ENCODE measurements around the gene MYO9B.

The MYO9B gene

GRCh38 chr19:17109962-17110598 is 34.5 kb downstream of the MYO9B start:
- TF ChIP-seq GATA3 (IDR thresholded peaks at IDR 0.05; ENCODE audit: low read depth, low read length), result no peak
- no peak for TF ChIP-seq GATA2 (IDR thresholded peaks at IDR 0.05; ENCODE audit: low read depth, low read length)

GRCh38 chr19:17110599-17110966 is 35.0 kb downstream of the MYO9B start:
- no peak for TF ChIP-seq GATA2 (IDR thresholded peaks at IDR 0.05; ENCODE audit: low read depth, low read length)
- no peak for TF ChIP-seq GATA3 (IDR thresholded peaks at IDR 0.05; ENCODE audit: low read depth, low read length)

GRCh38 chr19:17111766-17112165 is 36.2 kb downstream of the MYO9B start:
- no peak for TF ChIP-seq GATA3 (IDR thresholded peaks at IDR 0.05; ENCODE audit: low read depth, low read length)
- TF ChIP-seq GATA2 (IDR thresholded peaks at IDR 0.05; ENCODE audit: low read depth, low read length), result no peak

GRCh38 chr19:17112271-17112670 is 36.7 kb downstream of the MYO9B start:
- TF ChIP-seq GATA2 (IDR thresholded peaks at IDR 0.05; ENCODE audit: low read depth, low read length) (no peak), GATA3 (IDR thresholded peaks at IDR 0.05; ENCODE audit: low read depth, low read length) (no peak)

DNA sequence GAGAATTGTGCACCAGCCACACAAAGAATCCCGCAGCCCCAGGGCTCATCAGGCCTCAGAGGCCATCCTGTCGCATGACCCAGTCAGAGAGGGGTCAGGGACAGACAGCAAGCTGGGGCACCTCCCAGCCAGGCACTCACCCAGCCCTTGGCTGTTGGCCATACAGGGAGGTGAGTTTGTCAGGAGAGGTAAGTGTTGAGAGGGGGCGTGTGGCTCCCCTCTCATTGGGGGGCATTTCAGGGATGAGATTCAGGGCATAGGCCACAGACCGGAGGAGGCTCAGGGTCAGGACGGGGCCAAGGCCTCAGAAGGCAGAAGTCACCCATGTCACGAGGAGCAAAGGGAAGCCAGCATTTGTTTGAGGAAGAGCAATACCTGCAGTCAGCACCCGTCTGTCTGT is 37.1 kb downstream of the MYO9B start:
- no peak for TF ChIP-seq GATA3 (IDR thresholded peaks at IDR 0.05; ENCODE audit: low read depth, low read length)
- TF ChIP-seq GATA2 (IDR thresholded peaks at IDR 0.05; ENCODE audit: low read depth, low read length), result no peak

GRCh38 chr19:17113127-17113785 is 37.7 kb downstream of the MYO9B start:
- TF ChIP-seq GATA2 (IDR thresholded peaks at IDR 0.05; ENCODE audit: low read depth, low read length) (no peak), GATA3 (IDR thresholded peaks at IDR 0.05; ENCODE audit: low read depth, low read length) (no peak)

DNA sequence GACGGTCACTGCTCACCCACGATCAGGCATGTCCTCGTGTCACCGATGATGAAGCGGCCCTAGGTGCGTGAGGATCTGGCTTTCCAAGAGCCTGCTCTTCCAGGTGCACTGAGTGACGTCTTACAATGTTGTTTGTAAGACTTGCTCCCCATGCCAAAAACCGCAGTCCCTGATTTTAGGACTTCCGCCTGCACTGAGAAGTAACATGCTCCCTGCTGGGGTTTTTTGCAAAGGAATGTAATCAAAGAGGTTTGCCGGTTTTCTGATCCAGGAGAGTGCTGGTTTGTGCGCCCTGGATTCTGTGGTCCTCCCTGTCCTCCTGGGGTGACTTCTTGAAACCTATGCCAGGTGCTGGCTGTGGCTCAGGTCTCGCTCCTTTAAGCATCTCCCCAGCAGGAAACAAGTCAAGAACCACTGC is 38.8 kb downstream of the MYO9B start:
- no peak for TF ChIP-seq GATA2 (IDR thresholded peaks at IDR 0.05; ENCODE audit: low read depth, low read length)
- TF ChIP-seq GATA3 (IDR thresholded peaks at IDR 0.05; ENCODE audit: low read depth, low read length), result no peak

GRCh38 chr19:17116996-17117702 is 41.6 kb downstream of the MYO9B start:
- no peak for TF ChIP-seq GATA3 (IDR thresholded peaks at IDR 0.05; ENCODE audit: low read depth, low read length)
- TF ChIP-seq GATA2 (IDR thresholded peaks at IDR 0.05; ENCODE audit: low read depth, low read length), result no peak

GRCh38 chr19:17118957-17119356 is 43.4 kb downstream of the MYO9B start:
- TF ChIP-seq GATA2 (IDR thresholded peaks at IDR 0.05; ENCODE audit: low read depth, low read length) (no peak), GATA3 (IDR thresholded peaks at IDR 0.05; ENCODE audit: low read depth, low read length) (no peak)

- TF ChIP-seq GATA3 (IDR thresholded peaks at IDR 0.05; ENCODE audit: low read depth, low read length), result no peak
- no peak for TF ChIP-seq GATA2 (IDR thresholded peaks at IDR 0.05; ENCODE audit: low read depth, low read length)
Measured at GRCh38 chr19:17121736-17122293, 46.2 kb downstream of the MYO9B start.

DNA sequence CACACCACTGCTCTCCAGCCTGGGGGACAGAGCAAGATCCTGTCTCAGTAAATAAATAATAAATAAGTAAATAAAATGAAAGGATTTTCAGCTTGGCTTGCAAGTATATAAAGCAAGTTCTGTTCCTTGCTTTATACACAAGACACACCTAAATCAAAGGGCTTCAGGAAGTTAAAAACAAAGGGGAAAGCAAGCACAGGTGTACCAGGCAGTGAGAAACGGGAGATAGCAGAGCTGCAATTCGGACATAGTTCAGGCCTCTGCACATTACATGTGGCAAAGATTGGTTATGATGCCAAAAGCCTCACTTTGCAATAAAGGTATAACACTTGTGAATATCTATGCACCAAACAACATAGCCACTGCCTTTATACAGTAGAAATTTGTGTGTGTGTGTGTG is 47.5 kb downstream of the MYO9B start:
- TF ChIP-seq GATA3 (IDR thresholded peaks at IDR 0.05; ENCODE audit: low read depth, low read length) (no peak), GATA2 (IDR thresholded peaks at IDR 0.05; ENCODE audit: low read depth, low read length) (no peak)

DNA sequence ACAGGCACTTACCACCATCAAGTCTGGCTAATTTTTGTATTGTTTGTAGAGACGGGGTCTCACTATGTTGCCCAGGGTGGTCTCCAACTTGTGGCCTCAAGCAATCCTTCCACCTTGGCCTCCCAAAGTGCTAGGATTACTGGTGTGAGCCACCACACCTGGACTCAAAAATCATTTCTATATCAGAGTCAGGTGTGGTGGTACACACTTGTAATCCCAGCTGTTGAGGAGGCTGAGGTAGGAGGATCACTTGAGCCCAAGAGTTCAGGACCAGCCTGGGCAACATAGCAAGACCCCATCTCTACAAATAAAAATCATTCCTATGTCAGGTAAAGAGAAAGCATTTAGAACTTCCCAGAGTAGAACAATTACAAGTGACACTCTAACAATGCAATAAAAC is 48.4 kb downstream of the MYO9B start:
- TF ChIP-seq GATA3 (IDR thresholded peaks at IDR 0.05; ENCODE audit: low read depth, low read length) (no peak), GATA2 (IDR thresholded peaks at IDR 0.05; ENCODE audit: low read depth, low read length) (no peak)

DNA sequence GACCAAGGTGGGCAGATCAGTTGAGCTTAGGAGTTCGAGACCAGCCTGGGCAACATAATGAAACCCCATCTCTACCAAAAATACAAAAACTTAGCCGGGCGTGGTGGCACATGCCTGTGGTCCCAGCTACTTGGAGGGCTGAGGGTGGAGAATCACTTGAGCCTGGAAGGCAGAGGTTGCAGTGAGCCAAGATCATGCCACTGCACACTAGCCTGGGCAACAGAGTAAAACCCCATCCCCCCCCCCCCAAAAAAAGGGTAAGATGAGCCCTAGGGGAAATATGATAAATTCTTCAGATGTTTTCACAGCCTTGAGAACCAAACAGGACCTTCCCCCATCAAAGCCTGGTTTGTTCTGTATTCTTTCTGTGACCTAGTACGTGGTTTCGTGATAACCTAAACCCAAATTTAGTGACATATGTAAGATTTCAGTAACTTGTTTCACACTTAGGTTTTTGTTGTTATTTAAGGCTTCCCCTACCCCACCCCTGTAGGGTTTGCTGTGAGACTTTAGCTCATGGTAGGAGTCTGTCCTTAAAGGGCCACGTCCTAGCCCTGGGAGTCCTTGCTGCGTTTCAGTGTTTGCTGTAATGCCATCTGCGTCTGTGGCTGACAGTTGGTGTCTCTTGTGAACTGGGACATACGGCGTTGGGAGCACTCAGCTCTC is 49.6 kb downstream of the MYO9B start:
- no peak for TF ChIP-seq GATA3 (IDR thresholded peaks at IDR 0.05; ENCODE audit: low read depth, low read length)
- no peak for TF ChIP-seq GATA2 (IDR thresholded peaks at IDR 0.05; ENCODE audit: low read depth, low read length)

All from SH-SY5Y (cell line).